Left ventricle myocardium inferior (tissue), 1 donor: ENCODE measurements around the gene ZNFX1. TPM values are rescaled to one million over a fixed set of nuclear protein-coding genes. Genes with fewer than 3 reads are reported as not detected.

Experiments
- DNase-seq: peaks from one replicate; pipeline ENCODE4 v3.0.0-alpha.2; 2020
- H3K27ac ChIP-seq: fragments of 200-600 bp; replicated peaks from 2 replicates; pipeline ENCODE4 v1.8.0; 2021
- H3K27me3 ChIP-seq: fragments of 200-600 bp; 2 replicates; pipeline ENCODE4 v1.8.0; 2021; ENCODE audit warnings: low read depth
- H3K36me3 ChIP-seq: fragments of 200-600 bp; 2 replicates; pipeline ENCODE4 v1.8.0; 2021
- H3K4me1 ChIP-seq: fragments of 200-600 bp; 2 replicates; pipeline ENCODE4 v1.8.0; 2021
- H3K4me3 ChIP-seq: fragments of 200-600 bp; 2 replicates; pipeline ENCODE4 v1.8.0; 2021; ENCODE audit warnings: mild to moderate bottlenecking, moderate library complexity
- H3K9me3 ChIP-seq: fragments of 200-600 bp; replicated peaks from 2 replicates; pipeline ENCODE4 v1.8.0; 2021
- intact Hi-C: fragments of 100-400 bp; cut with micrococcal nuclease; formaldehyde crosslinking; loops from one replicate; pipeline ENCODE4 v1.11.0; 2022
- total RNA-seq: library from RNA; stranded (reverse); fragmentation: NEBNext Ultra II Directional; extraction: Animal tissue kit (Norgen Biotek cat#: 25700); gene quantifications from one replicate; pipeline ENCODE4 v1.2.1, GENCODE V29; 2021
- TF ChIP-seq, protein P1 (sequence below): fragments of 200-600 bp; IDR thresholded peaks from 2 replicates; pipeline ENCODE4 v1.8.0; 2021; ENCODE audit warnings: antibody characterized with exemption, mild to moderate bottlenecking, borderline replicate concordance
- donor health status: DM: no; HTN: yes; CAD: no; lungs with severe emphysema.

The ZNFX1 gene
- total RNA-seq, 1 donor from 2014 or later, result 22.2 TPM

DNA sequence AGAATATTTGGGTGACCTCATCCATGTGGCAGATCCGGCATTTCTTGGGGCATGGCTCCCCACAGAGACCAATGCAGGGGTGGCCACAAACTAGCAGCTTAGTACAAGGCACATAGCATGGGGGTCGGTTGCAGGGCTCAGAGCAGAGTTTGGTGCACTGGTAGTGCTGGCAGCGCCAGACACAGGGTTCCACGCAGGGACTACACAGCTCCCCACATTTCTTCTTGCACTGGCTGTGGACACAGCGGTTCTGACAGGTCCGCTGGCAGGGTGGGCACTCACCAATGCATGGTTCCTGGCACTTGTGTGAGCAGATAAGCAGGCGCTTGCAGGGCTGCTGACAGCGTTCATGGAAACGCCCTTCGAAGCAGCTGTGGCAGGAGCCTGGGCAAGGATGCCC, 29.6 kb downstream of the ZNFX1 start:
- Histone ChIP-seq H3K27ac (peak overlapping the region; percentile 33), H3K9me3 (no peaks in the 10 kb centered on the region)

DNA sequence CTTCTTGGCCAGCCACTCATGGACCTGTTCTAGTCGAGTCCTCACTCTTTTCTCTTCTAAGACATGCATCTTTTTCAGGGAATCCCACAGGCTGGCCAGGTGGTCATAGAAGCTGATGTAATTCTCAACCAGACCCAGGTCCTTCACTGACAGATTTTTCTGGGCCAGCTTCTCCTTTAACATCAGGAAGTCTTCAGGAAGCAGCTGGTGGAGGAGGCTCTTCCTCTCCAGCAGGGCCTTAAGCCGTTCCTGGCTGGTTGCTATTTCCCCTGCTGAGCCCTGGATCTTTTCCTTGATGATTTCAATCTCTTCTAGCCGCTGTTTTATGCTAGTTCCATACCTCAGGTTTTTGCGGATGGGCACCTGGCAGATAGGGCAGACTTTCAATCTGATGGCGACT, 30.1 kb downstream of the ZNFX1 start:
- TF ChIP-seq, protein P1, sequence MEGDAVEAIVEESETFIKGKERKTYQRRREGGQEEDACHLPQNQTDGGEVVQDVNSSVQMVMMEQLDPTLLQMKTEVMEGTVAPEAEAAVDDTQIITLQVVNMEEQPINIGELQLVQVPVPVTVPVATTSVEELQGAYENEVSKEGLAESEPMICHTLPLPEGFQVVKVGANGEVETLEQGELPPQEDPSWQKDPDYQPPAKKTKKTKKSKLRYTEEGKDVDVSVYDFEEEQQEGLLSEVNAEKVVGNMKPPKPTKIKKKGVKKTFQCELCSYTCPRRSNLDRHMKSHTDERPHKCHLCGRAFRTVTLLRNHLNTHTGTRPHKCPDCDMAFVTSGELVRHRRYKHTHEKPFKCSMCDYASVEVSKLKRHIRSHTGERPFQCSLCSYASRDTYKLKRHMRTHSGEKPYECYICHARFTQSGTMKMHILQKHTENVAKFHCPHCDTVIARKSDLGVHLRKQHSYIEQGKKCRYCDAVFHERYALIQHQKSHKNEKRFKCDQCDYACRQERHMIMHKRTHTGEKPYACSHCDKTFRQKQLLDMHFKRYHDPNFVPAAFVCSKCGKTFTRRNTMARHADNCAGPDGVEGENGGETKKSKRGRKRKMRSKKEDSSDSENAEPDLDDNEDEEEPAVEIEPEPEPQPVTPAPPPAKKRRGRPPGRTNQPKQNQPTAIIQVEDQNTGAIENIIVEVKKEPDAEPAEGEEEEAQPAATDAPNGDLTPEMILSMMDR, result no peak
- H3K36me3 ChIP-seq, result peaks cover 99% of the 10 kb centered on the region
- peak overlapping the region; percentile 33 for H3K27ac ChIP-seq
- DNase-seq, result no peak
- intact Hi-C loops, result no loop called here
- no peaks in the 10 kb centered on the region for H3K27me3 ChIP-seq
- peaks cover 35% of the 10 kb centered on the region for H3K4me1 ChIP-seq
- no peak overlapping the region for H3K4me3 ChIP-seq
- no peaks in the 10 kb centered on the region for H3K9me3 ChIP-seq

More for the DNA sequence above, 29.6 kb downstream of the ZNFX1 start:
- Histone ChIP-seq H3K27me3 (no peaks in the 10 kb centered on the region), H3K4me3 (no peak overlapping the region), H3K36me3 (peaks cover 99% of the 10 kb centered on the region), H3K4me1 (peaks cover 35% of the 10 kb centered on the region)
- TF ChIP-seq, protein P1, result no peak
- intact Hi-C loops, result no loop called here
- DNase-seq, result no peak

DNA sequence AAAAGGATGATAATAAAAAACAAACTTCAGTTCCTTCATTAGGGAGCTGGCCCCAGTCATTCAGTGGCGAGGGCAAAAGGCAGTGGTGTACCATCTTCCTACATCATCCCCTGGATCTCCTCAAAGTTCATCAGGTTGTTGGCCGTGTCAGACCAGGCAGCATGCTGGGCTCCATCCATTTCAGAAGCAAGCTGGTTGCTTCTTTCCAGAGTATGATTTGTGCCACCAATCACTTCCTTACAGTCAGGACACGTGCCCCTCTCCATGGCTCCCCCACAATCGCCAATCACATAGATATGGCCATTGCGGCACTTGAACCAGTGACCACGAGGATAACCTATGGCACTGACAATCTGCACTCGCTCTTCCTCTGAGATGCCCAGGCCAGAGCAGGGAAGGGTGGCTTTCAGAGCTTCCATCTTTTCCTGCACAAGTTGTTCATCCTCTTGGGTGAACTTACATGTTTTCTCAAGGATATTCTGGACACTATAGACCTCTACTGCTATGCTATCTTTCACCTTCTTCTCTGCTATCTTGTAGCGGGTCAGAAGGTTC, 30.6 kb downstream of the ZNFX1 start:
- intact Hi-C loops, result no loop called here
- H3K4me3 ChIP-seq, result no peak overlapping the region
- no peaks in the 10 kb centered on the region for H3K27me3 ChIP-seq
- H3K27ac ChIP-seq, result peak overlapping the region; percentile 33
- no peak for DNase-seq
- TF ChIP-seq, protein P1, result no peak
- H3K36me3 ChIP-seq, result peaks cover 99% of the 10 kb centered on the region
- H3K9me3 ChIP-seq, result no peaks in the 10 kb centered on the region
- peaks cover 35% of the 10 kb centered on the region for H3K4me1 ChIP-seq

DNA sequence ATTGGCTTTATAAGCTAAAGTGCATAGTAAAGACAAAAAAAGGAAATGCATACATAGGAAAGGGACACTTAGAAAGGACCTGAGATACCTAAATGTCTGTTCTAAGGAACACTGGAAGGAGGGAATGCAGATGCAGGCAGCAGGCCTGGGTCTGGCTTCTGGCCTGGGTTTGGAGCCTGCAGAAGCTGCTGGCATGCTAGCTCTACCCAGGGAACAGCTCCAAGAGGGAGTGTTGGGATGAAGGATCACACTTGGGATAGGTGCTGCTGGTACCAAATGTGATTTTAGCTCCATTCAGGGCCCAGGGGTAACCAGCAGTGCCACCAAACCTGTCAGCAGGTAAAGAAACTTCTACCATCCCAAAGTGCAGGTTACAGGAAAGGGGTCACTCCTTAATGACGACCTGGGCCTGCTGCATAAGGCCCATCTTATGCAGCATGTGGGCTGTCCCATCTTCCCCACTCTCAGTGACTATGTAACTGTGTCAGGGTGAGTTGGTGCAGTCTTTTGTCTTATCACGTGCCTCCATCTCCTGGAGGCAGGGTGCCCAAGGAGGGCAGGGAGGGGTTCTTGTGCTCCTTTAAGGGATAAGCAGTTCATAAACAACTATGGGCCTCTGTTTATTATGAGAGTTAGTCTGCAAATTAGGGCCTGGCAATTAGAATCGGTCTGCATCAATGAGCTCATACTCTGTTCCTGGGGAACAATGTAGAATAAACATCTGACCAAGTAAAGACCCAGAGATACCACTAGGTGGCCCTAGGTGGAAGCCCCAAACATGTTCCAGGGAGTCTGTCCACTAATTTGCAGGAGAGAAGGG, 31.7 kb downstream of the ZNFX1 start:
- DNase-seq, result peak; percentile 23
- peaks cover 35% of the 10 kb centered on the region for H3K4me1 ChIP-seq
- no peak overlapping the region for H3K27ac ChIP-seq
- peaks cover 99% of the 10 kb centered on the region for H3K36me3 ChIP-seq
- H3K4me3 ChIP-seq, result no peak overlapping the region
- H3K9me3 ChIP-seq, result no peaks in the 10 kb centered on the region
- no peaks in the 10 kb centered on the region for H3K27me3 ChIP-seq
- intact Hi-C loops, result no loop called here
- TF ChIP-seq, protein P1, result peak; percentile 58

DNA sequence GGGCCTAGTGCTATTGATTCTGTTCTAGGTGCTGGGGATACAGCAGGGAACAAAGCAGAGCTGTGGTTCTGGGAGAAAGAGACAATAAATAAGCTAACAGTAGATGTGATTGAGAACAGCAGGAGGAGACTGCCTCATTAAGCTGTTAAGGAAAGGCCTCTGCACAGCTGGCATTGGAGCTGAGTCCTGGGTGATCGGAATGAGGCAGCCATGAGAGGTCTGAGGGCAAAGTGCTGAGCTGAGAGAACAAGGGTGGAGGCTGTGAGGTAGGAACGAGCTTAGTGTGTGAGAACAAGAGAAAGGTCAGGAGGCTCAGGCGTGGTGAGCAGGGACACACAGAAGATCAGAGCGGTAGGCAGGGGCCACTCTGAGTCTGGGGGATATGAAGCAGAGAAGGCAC, 40.3 kb downstream of the ZNFX1 start:
- TF ChIP-seq, protein P1, result no peak
- intact Hi-C loops, result no loop called here
- Histone ChIP-seq H3K27me3 (no peaks in the 10 kb centered on the region), H3K4me1 (no peaks in the 10 kb centered on the region), H3K9me3 (no peaks in the 10 kb centered on the region), H3K36me3 (peaks cover 99% of the 10 kb centered on the region), H3K27ac (no peak overlapping the region), H3K4me3 (no peak overlapping the region)
- DNase-seq, result no peak
